HG02610 (cell line): Measurements from ENCODE around the gene NR5A2.

Experiments used
- ATAC-seq: cut with Tn5 transposase; IDR thresholded peaks from one replicate; pipeline ENCODE4 v1.9.1; 2021; ENCODE audit warnings: mild to moderate bottlenecking, moderate library complexity; ENCODE audit not compliant: unreplicated experiment

The NR5A2 gene

GRCh38 chr1:200118779-200119505 lies 91.4 kb downstream of the NR5A2 start:
- ATAC-seq: no peak

- no peak for ATAC-seq
Measured at GRCh38 chr1:200121421-200121820, 93.9 kb downstream of the NR5A2 start.

GRCh38 chr1:200124309-200124708 lies 96.8 kb downstream of the NR5A2 start:
- no peak for ATAC-seq

GRCh38 chr1:200128081-200128480 lies 100.6 kb downstream of the NR5A2 start:
- ATAC-seq: no peak

GRCh38 chr1:200128944-200129879 lies 101.7 kb downstream of the NR5A2 start:
- peak; percentile 75 for ATAC-seq

GRCh38 chr1:200130552-200130951 lies 103.0 kb downstream of the NR5A2 start:
- no peak for ATAC-seq

GRCh38 chr1:200131551-200132125 lies 104.1 kb downstream of the NR5A2 start:
- ATAC-seq: no peak

- ATAC-seq: no peak
Measured at GRCh38 chr1:200133123-200133522, 105.6 kb downstream of the NR5A2 start.

GRCh38 chr1:200134116-200134515 lies 106.6 kb downstream of the NR5A2 start:
- no peak for ATAC-seq

- ATAC-seq: no peak
Measured at GRCh38 chr1:200136384-200136783, 108.9 kb downstream of the NR5A2 start.

- peak; percentile 75 for ATAC-seq
Measured at GRCh38 chr1:200139661-200140250, 112.2 kb downstream of the NR5A2 start.

- no peak for ATAC-seq
Measured at GRCh38 chr1:200143347-200143746, 115.8 kb downstream of the NR5A2 start.

GRCh38 chr1:200146100-200146499 lies 118.6 kb downstream of the NR5A2 start:
- ATAC-seq: no peak

GRCh38 chr1:200147094-200147493 lies 119.6 kb downstream of the NR5A2 start:
- no peak for ATAC-seq

GRCh38 chr1:200147742-200148141 lies 120.2 kb downstream of the NR5A2 start:
- ATAC-seq: no peak

- no peak for ATAC-seq
Measured at GRCh38 chr1:200150006-200150405, 122.5 kb downstream of the NR5A2 start.

GRCh38 chr1:200150721-200151120 lies 123.2 kb downstream of the NR5A2 start:
- ATAC-seq: peak; percentile 57

GRCh38 chr1:200152336-200152735 lies 124.8 kb downstream of the NR5A2 start:
- ATAC-seq: no peak

GRCh38 chr1:200153277-200154055 lies 126.0 kb downstream of the NR5A2 start:
- peak; percentile 69 for ATAC-seq

GRCh38 chr1:200154069-200154767 lies 126.7 kb downstream of the NR5A2 start:
- peak; percentile 80 for ATAC-seq
